Endodermal cell (in vitro differentiated cells): ENCODE data around the gene CD70. TPM values are rescaled to one million over a fixed set of nuclear protein-coding genes. Genes with fewer than 3 reads are reported as not detected.
A peak's percentile ranks its signal among the peaks of the same experiment; 100 is the strongest.
"Not testable (repeated sequence)": the region's sequence is repeated elsewhere in the genome, so short reads cannot be mapped to it uniquely, and the experiment has no call there.

Experiments
- DNase-seq: peaks from one replicate; pipeline ENCODE4 v3.0.0-alpha.2; 2017
- H3K27ac ChIP-seq: 2 replicates; pipeline ENCODE4 v1.5.1; 2013; ENCODE audit warnings: mild to moderate bottlenecking, low read depth, low read length, moderate library complexity
- H3K27me3 ChIP-seq: 2 replicates; pipeline ENCODE4 v1.6.1; 2013; ENCODE audit warnings: mild to moderate bottlenecking, low read length, moderate library complexity; ENCODE audit not compliant: insufficient read depth, control insufficient read depth, poor library complexity, severe bottlenecking
- H3K36me3 ChIP-seq: 2 replicates; pipeline ENCODE4 v1.7.0; 2013; ENCODE audit warnings: mild to moderate bottlenecking, low read length, moderate library complexity; ENCODE audit not compliant: control insufficient read depth, insufficient read depth
- H3K4me1 ChIP-seq: one replicate; pipeline ENCODE4 v1.7.0; 2013; ENCODE audit warnings: low read length; ENCODE audit not compliant: control insufficient read depth, insufficient read depth
- H3K4me3 ChIP-seq: 2 replicates; pipeline ENCODE4 v1.5.1; 2013; ENCODE audit warnings: mild to moderate bottlenecking, low read length, moderate library complexity
- H3K9ac ChIP-seq: 2 replicates; pipeline ENCODE4 v1.6.1; 2013; ENCODE audit warnings: mild to moderate bottlenecking, low read length, moderate library complexity; ENCODE audit not compliant: poor library complexity, severe bottlenecking; ENCODE audit errors: extremely low read depth
- H3K9me3 ChIP-seq: 2 replicates; pipeline ENCODE4 v1.6.1; 2013; ENCODE audit warnings: mild to moderate bottlenecking, low read length, moderate library complexity; ENCODE audit not compliant: control insufficient read depth
- H3K27ac Mint-ChIP-seq: 2 replicates; pipeline ENCODE4 v1.8.0; 2020; ENCODE audit warnings: mixed read lengths
- H3K27me3 Mint-ChIP-seq: 2 replicates; pipeline ENCODE4 v1.8.0; 2021; ENCODE audit warnings: mild to moderate bottlenecking, mixed read lengths; ENCODE audit not compliant: insufficient read depth
- H3K36me3 Mint-ChIP-seq: 2 replicates; pipeline ENCODE4 v1.8.0; 2020; ENCODE audit warnings: low read depth, mixed read lengths
- H3K4me1 Mint-ChIP-seq: 2 replicates; pipeline ENCODE4 v1.8.0; 2020; ENCODE audit warnings: mixed read lengths
- H3K4me3 Mint-ChIP-seq: 2 replicates; pipeline ENCODE4 v1.8.0; 2020; ENCODE audit warnings: mild to moderate bottlenecking, moderate library complexity, mixed read lengths
- H3K9me3 Mint-ChIP-seq: 2 replicates; pipeline ENCODE4 v1.8.0; 2020; ENCODE audit warnings: mild to moderate bottlenecking, mixed read lengths
- CTCF ChIP-seq: fragments of 200-600 bp; sonication (generic); conservative IDR thresholded peaks from 2 replicates; pipeline ENCODE4 v1.5.0; 2021; ENCODE audit warnings: antibody characterized with exemption, mild to moderate bottlenecking
- whole genome bisulfite sequencing, 2 experiments: methylation state at CpG; one replicate each; pipeline versions ENCODE4 v1.1.5 to v1.1.7; 2013; ENCODE audit warnings: missing lambda C conversion rate in 2 of 2, mixed read lengths in 1 of 2; ENCODE audit not compliant: insufficient coverage in 1 of 2, insufficient read length in 1 of 2; 5-methylcytosine and 5-hydroxymethylcytosine counted together
- total RNA-seq, 2 donors: library from RNA; stranded (reverse); fragmentation: NEBNext Ultra II Directional in 1 of 2; extraction: Animal tissue kit (Norgen Biotek cat#: 25700) in 1 of 2; gene quantifications; 2 replicates in 1 of 2; 3 replicates in 1 of 2; pipeline ENCODE4 v1.2.1, GENCODE V29; 2021

CD70 gene
- total RNA-seq, 2 donors from 2014 or later = 0.92 to 1.8 TPM

- Histone ChIP-seq H3K27me3 (peaks cover 57% of the 10 kb centered on the region), H3K36me3 (no peaks in the 10 kb centered on the region), H3K4me1 (no peaks in the 10 kb centered on the region), H3K27ac (no peak overlapping the region), H3K9me3 (no peaks in the 10 kb centered on the region), H3K4me3 (peak overlapping the region; percentile 78), H3K9ac (no peak overlapping the region)
- no peak for DNase-seq
- H3K4me1 Mint-ChIP-seq = peaks cover 27% of the 10 kb centered on the region
- H3K27me3 Mint-ChIP-seq = peaks cover 90% of the 10 kb centered on the region
- H3K27ac Mint-ChIP-seq = no peak overlapping the region
- 24 to 35% methylated on average over 4 of the region's 4 CpGs for WGBS, 2 experiments
- H3K4me3 Mint-ChIP-seq = peak overlapping the region; percentile 61
- no peaks in the 10 kb centered on the region for H3K36me3 Mint-ChIP-seq
- no peaks in the 10 kb centered on the region for H3K9me3 Mint-ChIP-seq
- no peak for TF ChIP-seq CTCF
Measured at GRCh38 chr19:6586726-6587092, 4.2 kb downstream of the CD70 start.

- no peaks in the 10 kb centered on the region for H3K9me3 Mint-ChIP-seq
- no peak overlapping the region for H3K4me3 Mint-ChIP-seq
- H3K27me3 ChIP-seq = peaks cover 51% of the 10 kb centered on the region
Measured at GRCh38 chr19:6586056-6586455, 4.9 kb downstream of the CD70 start.

GRCh38 chr19:6582515-6583484 lies 8.2 kb downstream of the CD70 start:
- H3K36me3 ChIP-seq, H3K27ac ChIP-seq, H3K27ac Mint-ChIP-seq, H3K4me1 Mint-ChIP-seq, H3K9ac ChIP-seq, DNase-seq, H3K36me3 Mint-ChIP-seq, H3K4me3 ChIP-seq, H3K4me1 ChIP-seq, H3K4me3 Mint-ChIP-seq: not testable (repeated sequence)
- WGBS, 2 experiments = 77 to 81% methylated on average over 6 to 15 of the region's 16 CpGs
- Histone ChIP-seq H3K27me3 (peaks cover 19% of the 10 kb centered on the region), H3K9me3 (peaks cover 17% of the 10 kb centered on the region)
- peaks cover 56% of the 10 kb centered on the region for H3K27me3 Mint-ChIP-seq
- H3K9me3 Mint-ChIP-seq = peaks cover 20% of the 10 kb centered on the region

More at GRCh38 chr19:6586056-6586455, 4.9 kb downstream of the CD70 start:
- H3K9me3 ChIP-seq = no peaks in the 10 kb centered on the region
- no peaks in the 10 kb centered on the region for H3K36me3 ChIP-seq
- no peak for TF ChIP-seq CTCF
- peaks cover 27% of the 10 kb centered on the region for H3K4me1 Mint-ChIP-seq
- peaks cover 86% of the 10 kb centered on the region for H3K27me3 Mint-ChIP-seq
- DNase-seq = no peak
- H3K36me3 Mint-ChIP-seq = no peaks in the 10 kb centered on the region
- WGBS, 2 experiments = 73 to 79% methylated on average over 10 to 14 of the region's 14 CpGs
- H3K4me1 ChIP-seq = no peaks in the 10 kb centered on the region
- no peak overlapping the region for H3K27ac ChIP-seq
- H3K9ac ChIP-seq = no peak overlapping the region
- H3K4me3 ChIP-seq = no peak overlapping the region
- H3K27ac Mint-ChIP-seq = no peak overlapping the region
